Measurements from ENCODE around the gene RYR1.
"Not testable (repeated sequence)": the region's sequence is repeated elsewhere in the genome, so short reads cannot be mapped to it uniquely, and the experiment has no call there.

Gene RYR1

DNA sequence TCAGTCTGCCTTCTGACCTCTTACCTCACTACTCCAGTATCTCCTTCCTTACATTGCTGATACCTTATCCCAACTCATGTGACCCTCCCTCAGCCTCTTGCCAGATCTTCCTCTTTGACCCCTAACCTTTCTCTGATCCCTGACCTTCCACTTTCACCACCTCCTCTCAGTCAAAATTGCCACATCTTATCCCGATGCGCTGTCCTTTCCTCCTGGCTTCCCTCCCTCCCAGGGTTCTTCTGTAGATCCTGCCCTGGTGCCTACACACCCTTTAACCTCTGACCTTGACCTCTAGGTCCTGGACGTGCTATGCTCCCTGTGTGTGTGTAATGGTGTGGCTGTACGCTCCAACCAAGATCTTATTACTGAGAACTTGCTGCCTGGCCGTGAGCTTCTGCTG, 23.7 kb downstream of the RYR1 start:
- DNase-seq (ENCODE audit: low read depth in 2 of 2) = no peak

DNA sequence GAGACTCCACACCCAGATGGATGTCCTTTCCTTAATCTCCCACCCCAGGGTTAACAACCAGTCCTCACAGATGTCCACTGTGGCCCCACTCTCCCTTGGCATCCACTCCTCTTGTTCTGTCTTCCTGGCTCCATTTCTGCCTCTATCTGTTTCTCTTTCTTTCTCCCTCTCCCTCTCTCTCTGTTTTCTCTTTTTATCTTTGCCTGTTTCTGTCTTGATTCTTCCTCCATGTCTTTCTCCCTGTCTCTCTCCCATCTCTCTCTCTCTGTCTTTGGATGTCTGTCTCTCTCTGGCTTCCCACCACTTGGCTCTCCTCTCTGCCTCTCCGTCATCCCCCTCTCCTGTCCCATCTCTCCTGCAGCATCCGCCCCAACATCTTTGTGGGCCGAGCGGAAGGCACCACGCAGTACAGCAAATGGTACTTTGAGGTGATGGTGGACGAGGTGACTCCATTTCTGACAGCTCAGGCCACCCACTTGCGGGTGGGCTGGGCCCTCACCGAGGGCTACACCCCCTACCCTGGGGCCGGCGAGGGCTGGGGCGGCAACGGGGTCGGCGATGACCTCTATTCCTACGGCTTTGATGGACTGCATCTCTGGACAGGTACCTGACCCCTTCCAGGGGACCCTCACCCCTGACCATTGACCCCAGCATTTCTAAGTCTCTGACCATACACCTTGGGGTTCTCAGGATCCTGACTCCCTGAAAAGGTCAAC, 24.4 kb downstream of the RYR1 start:
- no peak for DNase-seq (ENCODE audit: low read depth in 2 of 2)

DNA sequence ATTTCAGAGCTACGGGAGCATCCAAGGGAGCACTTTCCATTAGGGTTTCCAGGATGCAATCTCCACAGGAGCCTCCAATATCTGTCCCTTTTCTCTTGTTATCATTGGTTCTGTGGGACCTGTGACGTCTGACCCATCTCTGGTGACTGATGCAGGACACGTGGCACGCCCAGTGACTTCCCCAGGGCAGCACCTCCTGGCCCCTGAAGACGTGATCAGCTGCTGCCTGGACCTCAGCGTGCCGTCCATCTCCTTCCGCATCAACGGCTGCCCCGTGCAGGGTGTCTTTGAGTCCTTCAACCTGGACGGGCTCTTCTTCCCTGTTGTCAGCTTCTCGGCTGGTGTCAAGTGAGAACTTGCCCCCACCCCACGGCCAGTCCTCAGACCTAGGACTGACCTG, 25.5 kb downstream of the RYR1 start:
- no peak for DNase-seq (ENCODE audit: low read depth in 2 of 2)

DNA sequence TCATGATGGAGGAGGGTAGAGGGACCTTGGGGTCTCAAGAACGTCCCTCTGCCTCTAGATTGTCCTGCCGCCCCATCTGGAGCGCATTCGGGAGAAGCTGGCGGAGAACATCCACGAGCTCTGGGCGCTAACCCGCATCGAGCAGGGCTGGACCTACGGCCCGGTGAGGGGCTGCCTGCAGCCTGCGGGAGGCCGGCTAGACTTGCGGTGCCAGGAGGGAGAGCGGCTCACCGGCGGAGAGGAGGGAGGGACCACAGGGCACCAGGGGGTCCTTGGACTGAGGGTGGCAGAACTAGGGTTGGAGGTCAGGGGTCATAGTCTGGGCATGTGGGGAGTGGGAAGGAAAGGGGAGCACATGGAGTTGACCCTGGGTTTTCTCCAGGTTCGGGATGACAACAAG, 29.9 kb downstream of the RYR1 start:
- no peak for DNase-seq (ENCODE audit: low read depth in 2 of 2)

DNA sequence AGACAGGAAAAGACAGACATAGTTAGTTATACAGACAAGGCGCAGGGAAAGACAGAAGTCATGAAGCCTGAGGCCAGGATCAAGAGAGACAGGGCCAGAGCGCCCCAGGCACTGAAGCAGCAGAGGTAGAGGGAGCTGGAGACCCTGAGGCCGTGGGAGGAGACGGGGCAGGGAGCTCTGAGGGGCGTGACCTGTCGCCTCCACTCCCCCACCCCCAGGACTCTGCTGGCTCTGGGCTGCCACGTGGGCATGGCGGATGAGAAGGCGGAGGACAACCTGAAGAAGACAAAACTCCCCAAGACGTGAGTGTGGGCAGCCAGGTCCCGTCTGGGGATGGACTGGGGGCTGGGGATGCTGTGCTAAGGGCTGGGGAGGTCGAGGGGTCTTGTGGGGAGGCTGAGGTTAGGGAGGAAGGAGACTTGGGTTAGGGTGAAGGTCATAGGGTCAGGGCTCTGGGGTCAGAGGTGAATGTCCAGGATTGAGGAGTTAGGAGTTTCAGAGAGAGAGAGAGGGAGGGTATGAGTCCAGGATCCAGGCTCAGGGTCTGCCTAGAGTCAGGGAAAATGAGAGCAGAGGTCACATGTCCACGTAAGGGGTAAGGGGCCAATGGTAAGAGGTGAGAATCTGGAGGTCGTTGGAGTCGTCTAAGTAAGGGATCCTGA, 31.1 kb downstream of the RYR1 start:
- no peak for DNase-seq (ENCODE audit: low read depth in 2 of 2)

DNA sequence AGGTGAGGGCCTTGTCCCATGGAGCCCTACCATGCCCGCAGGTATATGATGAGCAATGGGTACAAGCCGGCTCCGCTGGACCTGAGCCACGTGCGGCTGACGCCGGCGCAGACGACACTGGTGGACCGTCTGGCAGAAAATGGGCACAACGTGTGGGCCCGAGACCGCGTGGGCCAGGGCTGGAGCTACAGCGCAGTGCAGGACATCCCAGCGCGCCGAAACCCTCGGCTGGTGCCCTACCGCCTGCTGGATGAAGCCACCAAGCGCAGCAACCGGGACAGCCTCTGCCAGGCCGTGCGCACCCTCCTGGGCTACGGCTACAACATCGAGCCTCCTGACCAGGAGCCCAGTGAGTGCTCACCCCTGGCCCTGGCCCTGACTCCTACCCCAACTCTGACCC, 32.6 kb downstream of the RYR1 start:
- no peak for DNase-seq (ENCODE audit: low read depth in 2 of 2)

DNA sequence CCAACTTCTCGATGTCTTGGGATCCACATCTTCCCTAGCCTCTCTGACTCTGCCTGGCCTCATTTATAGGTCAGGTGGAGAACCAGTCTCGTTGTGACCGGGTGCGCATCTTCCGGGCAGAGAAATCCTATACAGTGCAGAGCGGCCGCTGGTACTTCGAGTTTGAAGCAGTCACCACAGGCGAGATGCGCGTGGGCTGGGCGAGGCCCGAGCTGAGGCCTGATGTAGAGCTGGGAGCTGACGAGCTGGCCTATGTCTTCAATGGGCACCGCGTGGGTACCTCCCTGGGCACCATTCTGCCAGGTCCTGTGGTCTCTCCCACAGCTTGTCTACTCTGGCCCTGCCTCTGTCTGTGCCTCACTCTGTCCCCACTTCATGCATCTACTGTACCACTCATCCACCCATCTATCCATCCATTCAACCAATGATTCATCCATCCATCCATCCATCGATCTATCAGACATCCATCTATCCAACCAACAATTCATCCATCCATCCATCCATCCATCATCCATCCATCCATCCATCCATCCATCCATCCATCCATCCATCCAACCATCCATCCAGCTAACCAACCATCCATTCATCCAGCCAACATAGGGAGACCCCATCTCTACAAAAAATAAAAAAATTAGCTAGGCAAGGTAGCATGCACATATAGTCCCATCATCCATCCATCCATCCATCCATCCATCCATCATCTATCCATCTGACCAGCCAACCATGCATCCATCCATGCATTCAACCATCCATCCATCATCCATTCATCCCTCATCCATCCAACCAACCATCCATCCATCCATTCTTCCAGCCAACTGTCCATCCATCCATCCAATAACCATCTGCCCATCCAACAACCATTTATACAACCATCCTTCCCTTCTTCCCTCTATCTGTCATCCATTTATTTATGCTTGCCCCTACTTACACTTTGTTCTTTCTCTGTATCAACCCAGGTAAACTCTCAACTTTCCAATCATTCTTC, 34.3 kb downstream of the RYR1 start:
- no peak for DNase-seq (ENCODE audit: low read depth in 2 of 2)

DNA sequence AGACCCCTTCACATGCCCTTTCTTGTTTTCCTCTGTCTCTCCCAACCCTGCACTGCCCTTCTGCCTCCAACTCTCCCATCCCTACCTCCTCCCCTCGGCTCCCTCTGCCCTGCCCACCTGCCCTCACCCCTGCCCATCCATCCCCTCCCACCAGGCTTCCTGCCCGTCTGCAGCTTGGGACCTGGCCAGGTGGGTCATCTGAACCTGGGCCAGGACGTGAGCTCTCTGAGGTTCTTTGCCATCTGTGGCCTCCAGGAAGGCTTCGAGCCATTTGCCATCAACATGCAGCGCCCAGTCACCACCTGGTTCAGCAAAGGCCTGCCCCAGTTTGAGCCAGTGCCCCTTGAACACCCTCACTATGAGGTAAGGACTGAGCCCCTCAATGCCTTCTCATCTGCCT, 35.7 kb downstream of the RYR1 start:
- no peak for DNase-seq (ENCODE audit: low read depth in 2 of 2)

DNA sequence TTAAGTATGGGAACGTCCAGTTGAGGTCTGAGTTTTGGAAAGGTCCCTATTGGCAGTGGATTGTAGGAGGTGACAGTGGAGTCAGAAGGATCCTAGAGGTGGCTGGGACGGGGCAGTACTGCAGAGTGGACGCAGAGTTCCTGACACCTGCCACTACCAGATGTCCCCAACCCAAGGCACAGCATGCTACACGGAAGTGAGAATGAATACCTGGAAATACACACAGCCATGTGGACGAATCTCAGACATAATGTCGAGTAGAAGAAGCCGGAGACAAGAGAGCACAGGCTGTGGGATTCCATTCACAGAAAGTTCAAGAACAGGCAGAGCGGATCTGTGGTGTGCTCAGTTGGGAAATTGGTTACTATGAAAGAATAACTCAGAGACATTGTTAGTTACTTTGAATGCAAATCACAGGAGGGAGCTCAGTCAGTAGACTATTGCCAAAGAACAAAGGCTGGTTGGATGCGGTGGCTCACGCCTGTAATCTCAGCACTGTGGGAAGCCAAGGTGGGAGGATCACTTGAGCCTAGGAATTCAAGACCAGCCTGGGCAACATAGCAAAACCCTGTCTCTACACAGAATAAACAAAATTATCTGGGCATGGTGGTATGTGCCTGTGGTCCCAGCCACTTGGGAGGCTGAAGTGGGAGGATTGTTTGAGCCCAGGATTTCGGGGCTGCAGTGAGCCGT, 37.4 kb downstream of the RYR1 start:
- no peak for DNase-seq (ENCODE audit: low read depth in 2 of 2)

DNA sequence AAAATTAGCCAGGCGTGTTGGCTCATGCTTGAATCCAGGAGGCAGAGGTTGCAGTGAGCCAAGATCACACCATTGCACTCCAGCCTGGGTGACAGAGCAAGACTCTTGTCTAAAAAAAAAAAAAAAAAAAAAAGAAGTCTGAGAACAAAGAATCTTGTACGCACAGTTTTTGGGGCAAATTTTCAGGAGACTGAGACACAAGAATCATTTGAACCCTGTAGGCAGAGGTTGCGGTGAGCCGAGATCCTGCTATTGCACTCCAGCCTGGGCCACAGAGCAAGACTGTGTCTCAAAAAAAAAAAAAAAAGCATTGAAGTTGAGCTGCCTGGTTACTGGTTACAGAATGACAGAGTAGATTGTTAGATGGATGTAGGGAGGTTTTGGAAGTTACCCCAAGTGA, 39.2 kb downstream of the RYR1 start:
- not testable (repeated sequence) for DNase-seq (ENCODE audit: low read depth in 2 of 2)

DNA sequence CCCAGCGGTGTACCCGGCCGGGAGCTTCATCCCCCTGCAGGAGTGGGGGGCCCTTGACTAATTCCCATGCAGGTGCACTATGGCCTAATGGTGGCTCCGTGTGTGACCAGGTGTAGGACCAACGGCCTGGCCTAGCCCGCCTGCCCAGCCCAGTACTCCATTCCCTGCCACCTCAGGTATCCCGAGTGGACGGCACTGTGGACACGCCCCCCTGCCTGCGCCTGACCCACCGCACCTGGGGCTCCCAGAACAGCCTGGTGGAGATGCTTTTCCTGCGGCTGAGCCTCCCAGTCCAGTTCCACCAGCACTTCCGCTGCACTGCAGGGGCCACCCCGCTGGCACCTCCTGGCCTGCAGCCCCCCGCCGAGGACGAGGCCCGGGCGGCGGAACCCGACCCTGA, 39.7 kb downstream of the RYR1 start:
- DNase-seq (ENCODE audit: low read depth in 2 of 2) = no peak

DNA sequence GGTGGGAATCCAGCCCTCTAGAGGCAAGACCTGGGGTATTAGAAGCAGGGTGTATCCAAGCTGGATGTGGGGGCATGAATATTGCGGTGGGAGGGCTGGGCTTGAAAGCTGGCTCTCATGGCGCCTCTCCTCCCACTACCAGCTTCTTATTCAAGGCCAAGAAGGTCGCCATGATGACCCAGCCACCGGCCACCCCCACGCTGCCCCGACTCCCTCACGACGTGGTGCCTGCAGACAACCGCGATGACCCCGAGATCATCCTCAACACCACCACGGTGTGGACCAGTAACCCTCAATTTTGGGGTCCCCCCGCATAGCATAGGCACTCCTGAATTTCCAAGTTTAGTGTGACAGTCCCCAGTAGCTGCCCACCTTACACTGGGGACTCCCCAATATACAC, 41.7 kb downstream of the RYR1 start:
- DNase-seq (ENCODE audit: low read depth in 2 of 2) = no peak

DNA sequence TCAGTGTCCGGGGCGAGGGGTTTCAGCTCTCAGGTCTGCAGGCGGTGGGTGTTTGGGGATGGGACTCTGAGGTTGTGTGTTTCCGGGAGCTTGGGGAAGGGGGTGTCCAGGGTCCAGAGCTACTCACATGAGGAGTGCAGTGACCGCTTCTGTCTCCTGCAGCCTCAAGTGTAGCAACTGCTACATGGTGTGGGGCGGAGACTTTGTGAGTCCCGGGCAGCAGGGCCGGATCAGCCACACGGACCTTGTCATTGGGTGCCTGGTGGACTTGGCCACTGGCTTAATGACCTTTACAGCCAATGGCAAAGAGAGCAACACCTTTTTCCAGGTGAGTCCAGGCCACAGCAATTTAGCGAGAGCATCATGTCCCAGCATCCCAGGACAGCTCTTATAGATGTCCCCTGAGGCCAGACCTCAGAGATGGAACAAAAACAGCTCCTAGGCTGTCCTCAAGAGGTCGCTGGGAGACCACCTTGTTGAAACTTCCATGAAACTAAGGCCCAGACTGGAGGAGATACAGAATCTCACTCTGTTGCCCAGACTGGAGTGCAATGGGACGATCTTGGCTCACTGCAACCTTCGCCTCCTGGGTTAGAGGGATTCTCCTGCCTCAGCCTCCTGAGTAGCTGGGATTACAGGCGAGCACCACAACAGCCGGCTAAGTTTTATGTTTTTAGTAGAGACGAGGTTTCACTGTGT, 44.9 kb downstream of the RYR1 start:
- DNase-seq (ENCODE audit: low read depth in 2 of 2) = no peak

DNA sequence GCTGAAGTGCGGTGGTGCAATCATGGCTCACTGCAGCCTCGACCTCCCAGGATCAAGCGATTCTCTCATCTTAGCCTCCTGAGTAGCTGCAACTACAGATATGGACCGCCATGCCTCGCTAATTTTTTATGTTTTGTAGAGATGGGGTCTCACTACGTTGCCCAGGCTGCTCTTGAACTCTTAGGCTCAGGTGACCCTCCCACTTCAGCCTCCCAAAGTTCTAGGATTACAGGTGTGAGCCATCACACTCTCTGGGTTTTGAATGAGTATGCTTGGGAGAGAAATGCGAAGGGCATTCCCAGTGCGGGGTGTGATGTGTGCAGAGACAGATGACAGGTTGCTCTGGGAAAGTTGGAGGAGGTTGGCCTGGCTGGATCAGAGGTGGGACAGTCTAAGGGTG, 49.0 kb downstream of the RYR1 start:
- no peak for DNase-seq (ENCODE audit: low read depth in 2 of 2)

DNA sequence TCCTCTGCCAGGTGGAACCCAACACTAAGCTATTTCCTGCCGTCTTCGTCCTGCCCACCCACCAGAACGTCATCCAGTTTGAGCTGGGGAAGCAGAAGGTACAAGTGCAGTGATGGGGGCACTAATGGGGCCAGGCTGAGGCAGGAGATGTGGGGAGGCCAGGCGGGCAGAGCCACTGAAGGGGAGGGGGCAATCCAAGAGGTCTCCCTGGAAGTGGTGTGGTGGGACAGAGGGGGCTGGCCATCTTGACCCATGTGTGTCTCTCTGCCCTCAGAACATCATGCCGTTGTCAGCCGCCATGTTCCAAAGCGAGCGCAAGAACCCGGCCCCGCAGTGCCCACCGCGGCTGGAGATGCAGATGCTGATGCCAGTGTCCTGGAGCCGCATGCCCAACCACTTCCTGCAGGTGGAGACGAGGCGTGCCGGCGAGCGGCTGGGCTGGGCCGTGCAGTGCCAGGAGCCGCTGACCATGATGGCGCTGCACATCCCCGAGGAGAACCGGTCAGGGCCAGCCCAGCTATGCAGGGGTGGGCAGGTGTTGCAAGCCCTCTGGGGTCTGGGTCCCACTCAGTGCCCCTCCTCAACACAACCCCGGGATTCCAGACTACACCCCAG, 49.6 kb downstream of the RYR1 start:
- DNase-seq (ENCODE audit: low read depth in 2 of 2) = no peak

DNA sequence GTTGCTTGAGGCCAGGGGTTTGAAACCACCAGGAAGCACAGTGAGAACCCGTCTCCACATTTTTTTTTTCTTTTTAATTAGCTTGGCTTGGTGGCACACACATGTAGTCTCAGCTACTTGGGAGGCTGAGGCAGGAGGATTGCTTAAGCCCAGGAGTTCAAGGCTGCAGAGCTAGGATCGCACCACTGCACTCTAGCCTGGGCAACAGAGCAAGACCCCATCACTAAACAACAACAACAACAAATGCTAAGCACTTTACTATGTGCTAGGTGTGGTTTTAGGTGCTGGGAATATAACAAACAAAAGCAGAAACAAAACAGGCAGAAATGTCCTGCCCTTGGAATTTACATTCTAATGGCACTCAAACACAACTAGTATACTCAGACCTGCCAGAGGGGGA, 51.3 kb downstream of the RYR1 start:
- DNase-seq (ENCODE audit: low read depth in 2 of 2) = no peak

DNA sequence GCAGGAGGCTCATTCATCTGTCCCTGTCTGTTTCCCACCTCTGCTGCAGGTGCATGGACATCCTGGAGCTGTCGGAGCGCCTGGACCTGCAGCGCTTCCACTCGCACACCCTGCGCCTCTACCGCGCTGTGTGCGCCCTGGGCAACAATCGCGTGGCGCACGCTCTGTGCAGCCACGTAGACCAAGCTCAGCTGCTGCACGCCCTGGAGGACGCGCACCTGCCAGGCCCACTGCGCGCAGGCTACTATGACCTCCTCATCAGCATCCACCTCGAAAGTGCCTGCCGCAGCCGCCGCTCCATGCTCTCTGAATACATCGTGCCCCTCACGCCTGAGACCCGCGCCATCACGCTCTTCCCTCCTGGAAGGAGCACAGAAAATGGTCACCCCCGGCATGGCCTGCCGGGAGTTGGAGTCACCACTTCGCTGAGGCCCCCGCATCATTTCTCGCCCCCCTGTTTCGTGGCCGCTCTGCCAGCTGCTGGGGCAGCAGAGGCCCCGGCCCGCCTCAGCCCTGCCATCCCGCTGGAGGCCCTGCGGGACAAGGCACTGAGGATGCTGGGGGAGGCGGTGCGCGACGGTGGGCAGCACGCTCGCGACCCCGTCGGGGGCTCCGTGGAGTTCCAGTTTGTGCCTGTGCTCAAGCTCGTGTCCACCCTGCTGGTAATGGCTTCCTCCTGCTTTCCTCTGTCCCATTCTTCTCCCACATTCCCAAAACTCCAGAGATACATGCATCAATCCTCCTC, 52.2 kb downstream of the RYR1 start:
- no peak for DNase-seq (ENCODE audit: low read depth in 2 of 2)

DNA sequence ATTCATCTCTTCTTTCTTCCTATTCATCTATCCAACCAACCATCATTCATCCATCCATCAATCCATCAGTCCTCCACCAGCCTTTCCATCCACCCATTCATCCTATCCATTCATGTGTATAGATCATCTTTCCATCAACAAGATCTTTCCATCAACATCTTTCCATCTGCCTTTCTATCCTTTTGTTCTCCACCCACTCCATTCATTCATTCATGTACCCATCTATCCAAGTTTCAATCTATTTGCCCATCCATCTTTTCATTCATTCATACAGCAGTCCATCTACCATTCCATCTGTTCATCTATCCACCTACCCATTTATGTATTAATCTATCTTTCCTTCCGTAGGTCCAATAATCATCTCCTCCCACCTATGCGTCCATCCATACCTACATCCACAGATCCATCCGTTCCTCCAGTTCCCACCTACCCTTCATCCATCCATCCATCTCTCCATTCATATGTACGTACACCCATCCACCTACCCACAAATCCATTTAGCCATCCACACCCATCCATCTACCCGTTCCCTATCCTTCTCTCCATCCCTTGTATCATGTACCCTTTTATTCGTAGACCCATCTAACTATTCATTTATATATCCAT, 53.3 kb downstream of the RYR1 start:
- DNase-seq (ENCODE audit: low read depth in 2 of 2) = no peak

DNA sequence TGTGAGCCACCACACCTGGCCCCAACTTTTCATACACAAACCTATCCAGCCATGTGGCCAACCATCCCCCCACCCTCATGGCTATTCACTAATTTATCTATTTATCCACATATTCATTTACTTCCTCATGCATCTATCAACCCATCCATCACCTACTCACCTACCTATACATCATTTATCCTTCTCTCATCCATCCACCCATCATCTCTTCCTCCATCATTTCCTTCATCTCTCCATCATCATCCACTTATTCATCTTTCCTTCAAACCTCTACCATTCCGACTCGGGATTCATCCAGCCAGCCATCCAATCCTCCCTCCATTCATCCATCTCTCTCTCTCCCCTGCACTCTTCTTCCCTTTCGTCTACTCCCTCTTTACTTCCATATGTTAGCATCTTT, 54.6 kb downstream of the RYR1 start:
- no peak for DNase-seq (ENCODE audit: low read depth in 2 of 2)
